ENCODE results near the gene TMEM179B.

Gene TMEM179B

DNA sequence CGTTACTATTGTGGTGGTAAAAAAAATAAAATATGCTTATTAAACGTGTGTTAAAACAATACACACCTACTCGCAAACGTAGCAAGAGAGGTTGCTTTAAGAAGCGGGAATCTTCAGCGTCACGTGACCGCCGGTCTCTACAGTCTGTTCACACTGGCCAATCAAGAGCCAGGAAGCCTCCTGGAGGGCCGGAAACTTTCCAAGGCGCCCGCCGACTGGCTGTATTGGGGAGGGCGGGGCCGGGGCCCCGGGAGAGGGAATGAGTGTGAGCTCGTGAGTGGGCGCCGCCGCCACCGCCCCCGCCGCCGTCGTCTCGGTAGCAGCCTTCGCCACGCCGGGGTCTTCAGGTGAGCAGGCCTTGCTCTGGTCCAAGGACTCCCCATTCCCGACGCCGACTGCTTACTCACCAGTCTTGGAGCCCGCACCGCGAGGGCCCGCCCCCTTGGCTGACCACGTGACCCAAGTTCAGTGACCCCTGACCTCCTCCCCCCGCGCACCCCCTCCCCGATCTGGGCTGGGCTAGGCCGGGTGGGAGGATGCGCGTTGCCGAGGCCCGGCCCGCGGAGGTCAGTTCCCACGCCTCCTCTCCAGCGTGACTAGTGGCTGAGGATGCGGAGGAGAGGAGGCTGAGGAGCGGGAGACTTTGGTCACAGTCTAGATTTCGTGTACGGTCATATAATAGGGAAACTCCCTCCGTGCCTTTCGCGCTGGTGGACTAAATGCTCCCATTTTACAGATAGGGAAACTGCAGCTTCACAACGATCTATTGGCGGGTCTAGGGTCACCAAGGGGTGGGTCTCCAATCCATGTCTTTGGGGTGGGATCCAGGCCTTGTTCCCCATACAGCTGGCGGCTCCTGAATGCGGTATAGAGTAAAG lies 15.8 kb upstream of the TMEM179B start, which contains the start of gene TAF6L:
Gene TAF6L (plus strand): TSS at position 253 of the 878 bp plus-strand sequence. CDS start 4,388 bp downstream, outside the sequence.
- H3K4me2 ChIP-seq (ENCODE audit: low read length), result peak within 1 kb of the TSS; percentile 96
- H3K9me2 ChIP-seq (replicated peaks; ENCODE audit: control insufficient read depth, low read length), result no peaks in the 10 kb centered on the region
- H3K79me2 ChIP-seq (ENCODE audit: control insufficient read depth, low read length), result peaks cover 37% of the 10 kb centered on the region
- H3K27me3 ChIP-seq (ENCODE audit: control insufficient read depth, low read length), result no peaks in the 10 kb centered on the region
- TF ChIP-seq, protein P1, sequence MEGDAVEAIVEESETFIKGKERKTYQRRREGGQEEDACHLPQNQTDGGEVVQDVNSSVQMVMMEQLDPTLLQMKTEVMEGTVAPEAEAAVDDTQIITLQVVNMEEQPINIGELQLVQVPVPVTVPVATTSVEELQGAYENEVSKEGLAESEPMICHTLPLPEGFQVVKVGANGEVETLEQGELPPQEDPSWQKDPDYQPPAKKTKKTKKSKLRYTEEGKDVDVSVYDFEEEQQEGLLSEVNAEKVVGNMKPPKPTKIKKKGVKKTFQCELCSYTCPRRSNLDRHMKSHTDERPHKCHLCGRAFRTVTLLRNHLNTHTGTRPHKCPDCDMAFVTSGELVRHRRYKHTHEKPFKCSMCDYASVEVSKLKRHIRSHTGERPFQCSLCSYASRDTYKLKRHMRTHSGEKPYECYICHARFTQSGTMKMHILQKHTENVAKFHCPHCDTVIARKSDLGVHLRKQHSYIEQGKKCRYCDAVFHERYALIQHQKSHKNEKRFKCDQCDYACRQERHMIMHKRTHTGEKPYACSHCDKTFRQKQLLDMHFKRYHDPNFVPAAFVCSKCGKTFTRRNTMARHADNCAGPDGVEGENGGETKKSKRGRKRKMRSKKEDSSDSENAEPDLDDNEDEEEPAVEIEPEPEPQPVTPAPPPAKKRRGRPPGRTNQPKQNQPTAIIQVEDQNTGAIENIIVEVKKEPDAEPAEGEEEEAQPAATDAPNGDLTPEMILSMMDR (IDR thresholded peaks at IDR 0.05; ENCODE audit: low read depth, low read length, poor library complexity, severe bottlenecking), result no peak
- TF ChIP-seq EZH2phosphoT487 (IDR thresholded peaks at IDR 0.05; ENCODE audit: borderline replicate concordance, low read length), result no peak
- H3K4me3 ChIP-seq (ENCODE audit: low read length), result peak within 1 kb of the TSS; percentile 97
- H3K9me3 ChIP-seq (ENCODE audit: control insufficient read depth, insufficient read depth, low read length), result no peaks in the 10 kb centered on the region
- H4K20me1 ChIP-seq (ENCODE audit: control insufficient read depth, insufficient read depth, low read depth, low read length), result no peaks in the 10 kb centered on the region
- peaks cover 16% of the 10 kb centered on the region for H3F3A ChIP-seq (ENCODE audit: control insufficient read depth, insufficient read depth)
- H3K36me3 ChIP-seq (ENCODE audit: control insufficient read depth, low read length), result peaks cover 28% of the 10 kb centered on the region
- H3K4me1 ChIP-seq (ENCODE audit: control insufficient read depth, low read length), result peaks cover 31% of the 10 kb centered on the region
- peak within 1 kb of the TSS; percentile 74 for H3K27ac ChIP-seq (ENCODE audit: low read depth, low read length)

DNA sequence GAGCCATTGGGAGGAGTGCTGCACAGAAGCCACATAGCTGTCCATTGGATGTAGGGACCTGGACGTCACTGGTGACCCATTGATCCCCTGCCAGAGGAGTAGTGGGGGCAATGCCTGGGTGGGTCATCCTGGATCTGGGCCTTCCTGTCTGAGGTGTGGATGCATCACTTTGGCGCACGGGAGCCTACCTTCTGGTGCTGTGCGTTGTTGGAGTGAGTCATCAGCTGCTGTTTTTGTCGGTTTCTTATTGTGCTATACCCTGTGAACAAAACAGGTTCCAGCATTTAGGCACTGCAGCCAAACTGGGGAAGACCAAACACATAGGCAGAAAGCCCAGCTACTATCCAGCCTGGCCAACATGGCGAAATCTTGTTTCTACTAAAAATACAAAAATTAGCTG lies 12.8 kb upstream of the TMEM179B start:
- H3K4me1 ChIP-seq (ENCODE audit: control insufficient read depth, low read length), result peaks cover 31% of the 10 kb centered on the region
- no peaks in the 10 kb centered on the region for H4K20me1 ChIP-seq (ENCODE audit: control insufficient read depth, insufficient read depth, low read depth, low read length)
- no peak overlapping the region for H3K4me3 ChIP-seq (ENCODE audit: low read length)

DNA sequence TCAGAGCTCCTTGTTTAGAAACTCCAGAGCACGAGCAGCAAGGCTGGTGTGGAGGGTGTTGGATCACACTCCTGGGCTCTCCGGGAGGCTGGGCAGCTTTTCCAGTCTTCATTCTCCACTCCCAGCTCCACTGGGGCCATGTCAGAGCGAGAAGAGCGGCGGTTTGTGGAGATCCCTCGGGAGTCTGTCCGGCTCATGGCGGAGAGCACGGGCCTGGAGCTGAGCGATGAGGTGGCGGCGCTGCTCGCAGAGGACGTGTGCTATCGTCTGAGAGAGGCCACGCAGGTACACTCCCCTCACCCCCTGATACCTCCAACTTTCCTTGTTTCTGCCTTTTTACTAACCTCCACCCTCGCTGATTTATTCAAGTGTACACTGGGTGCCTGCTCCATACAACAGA lies 11.6 kb upstream of the TMEM179B start:
- H3K4me1 ChIP-seq (ENCODE audit: control insufficient read depth, low read length), result peaks cover 19% of the 10 kb centered on the region
- peaks cover 37% of the 10 kb centered on the region for H3K36me3 ChIP-seq (ENCODE audit: control insufficient read depth, low read length)
- no peaks in the 10 kb centered on the region for H3K27me3 ChIP-seq (ENCODE audit: control insufficient read depth, low read length)
- no peaks in the 10 kb centered on the region for H3K9me3 ChIP-seq (ENCODE audit: control insufficient read depth, insufficient read depth, low read length)
- H3K4me2 ChIP-seq (ENCODE audit: low read length), result no peak overlapping the region
- no peak overlapping the region for H3K4me3 ChIP-seq (ENCODE audit: low read length)
- H4K20me1 ChIP-seq (ENCODE audit: control insufficient read depth, insufficient read depth, low read depth, low read length), result no peaks in the 10 kb centered on the region
- peaks cover 34% of the 10 kb centered on the region for H3K79me2 ChIP-seq (ENCODE audit: control insufficient read depth, low read length)
- peaks cover 3% of the 10 kb centered on the region; the same call in 1 of the 2 replicates for H3F3A ChIP-seq (ENCODE audit: control insufficient read depth, insufficient read depth)
- no peak overlapping the region for H3K27ac ChIP-seq (ENCODE audit: low read depth, low read length)
- TF ChIP-seq, protein P1 (IDR thresholded peaks at IDR 0.05; ENCODE audit: low read depth, low read length, poor library complexity, severe bottlenecking), result no peak
- no peak for TF ChIP-seq EZH2phosphoT487 (IDR thresholded peaks at IDR 0.05; ENCODE audit: borderline replicate concordance, low read length)
- no peaks in the 10 kb centered on the region for H3K9me2 ChIP-seq (replicated peaks; ENCODE audit: control insufficient read depth, low read length)

More for the DNA sequence above, 12.8 kb upstream of the TMEM179B start:
- H3F3A ChIP-seq (ENCODE audit: control insufficient read depth, insufficient read depth), result peaks cover 13% of the 10 kb centered on the region
- TF ChIP-seq EZH2phosphoT487 (IDR thresholded peaks at IDR 0.05; ENCODE audit: borderline replicate concordance, low read length), result no peak
- TF ChIP-seq, protein P1 (IDR thresholded peaks at IDR 0.05; ENCODE audit: low read depth, low read length, poor library complexity, severe bottlenecking), result no peak
- H3K79me2 ChIP-seq (ENCODE audit: control insufficient read depth, low read length), result peaks cover 37% of the 10 kb centered on the region
- no peaks in the 10 kb centered on the region for H3K27me3 ChIP-seq (ENCODE audit: control insufficient read depth, low read length)
- no peaks in the 10 kb centered on the region for H3K9me2 ChIP-seq (replicated peaks; ENCODE audit: control insufficient read depth, low read length)
- no peak overlapping the region for H3K4me2 ChIP-seq (ENCODE audit: low read length)
- peaks cover 38% of the 10 kb centered on the region for H3K36me3 ChIP-seq (ENCODE audit: control insufficient read depth, low read length)
- no peaks in the 10 kb centered on the region for H3K9me3 ChIP-seq (ENCODE audit: control insufficient read depth, insufficient read depth, low read length)
- no peak overlapping the region for H3K27ac ChIP-seq (ENCODE audit: low read depth, low read length)

All from DOHH2 (cell line).